ENCODE measurements around the gene CD63. TPM values are rescaled to one million over a fixed set of nuclear protein-coding genes. Genes with fewer than 3 reads are reported as not detected.
A peak's percentile ranks its signal among the peaks of the same experiment; 100 is the strongest.

CD63 gene
- total RNA-seq, 4 donors from 2014 or later = 144 to 349 (median 264) TPM

GRCh38 chr12:55718624-55719275, 10.1 kb downstream of the CD63 start:
- 52 to 80% methylated on average over 3 to 4 of the region's 4 CpGs for WGBS, 2 donors
- TF ChIP-seq POLR2A (IDR thresholded peaks at IDR 0.05) = no peak
- no peak for TF ChIP-seq CTCF (IDR thresholded peaks at IDR 0.05)
- H3K36me3 ChIP-seq = peaks cover under 1 to 8% (median under 1%) of the 10 kb centered on the region in 3 donors
- H3K4me3 ChIP-seq = no peak overlapping the region
- intact Hi-C loops (cut with DNase I) = no loop called here
- peak overlapping the region; percentile 93 to 98 (median 94) for H3K27ac ChIP-seq
- H3K9me3 ChIP-seq = no peaks in the 10 kb centered on the region
- no peak for DNase-seq
- H3K4me1 ChIP-seq = peaks cover 41 to 85% (median 60%) of the 10 kb centered on the region in 3 donors
- H3K27me3 ChIP-seq = no peaks in the 10 kb centered on the region

DNA sequence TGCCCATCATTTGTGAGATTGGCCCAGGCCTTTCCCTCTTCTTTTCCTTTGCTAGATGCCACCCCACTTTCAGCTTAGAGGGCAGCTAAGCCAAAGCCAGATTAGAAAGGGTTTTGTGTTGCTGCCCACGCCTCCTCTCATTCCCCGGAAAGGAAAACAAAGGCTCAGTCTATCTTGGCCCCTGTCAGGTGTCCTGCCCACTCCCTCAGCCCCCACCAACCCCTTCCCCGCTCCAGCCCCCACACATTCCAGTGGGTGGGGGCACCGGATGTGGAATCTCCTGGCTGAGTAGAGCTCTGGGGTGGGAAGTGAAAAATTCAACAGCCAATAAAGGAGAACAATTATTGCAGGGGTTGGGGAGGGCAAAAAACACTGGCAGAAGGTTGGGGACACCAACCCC, 10.8 kb downstream of the CD63 start:
- H3K9me3 ChIP-seq = no peaks in the 10 kb centered on the region
- H3K36me3 ChIP-seq = peaks cover 0 to 3% (median 0%) of the 10 kb centered on the region in 3 donors
- peak overlapping the region; percentile 93 to 98 (median 94) for H3K27ac ChIP-seq
- no peak for DNase-seq
- H3K4me3 ChIP-seq = peak overlapping the region in 1 of 4 donors; percentile 89
- no peaks in the 10 kb centered on the region for H3K27me3 ChIP-seq
- no peak for TF ChIP-seq POLR2A (IDR thresholded peaks at IDR 0.05)
- intact Hi-C loops (cut with DNase I) = no loop called here
- peaks cover 40 to 81% (median 56%) of the 10 kb centered on the region in 3 donors for H3K4me1 ChIP-seq
- WGBS, 2 donors = 47 to 48% methylated on average over 2 to 4 of the region's 4 CpGs

GRCh38 chr12:55717011-55718007, 11.5 kb downstream of the CD63 start:
- Histone ChIP-seq H3K36me3 (no peaks in the 10 kb centered on the region), H3K4me3 (peak overlapping the region; percentile 57 to 89 (median 73)), H3K4me1 (peaks cover 40 to 81% (median 54%) of the 10 kb centered on the region in 3 donors), H3K27me3 (no peaks in the 10 kb centered on the region), H3K27ac (peak overlapping the region; percentile 93 to 98 (median 94)), H3K9me3 (no peaks in the 10 kb centered on the region)
- intact Hi-C loops (cut with DNase I) = no loop called here
- WGBS, 2 donors = 10 to 17% methylated on average over 7 to 8 of the region's 8 CpGs
- no peak for DNase-seq
- TF ChIP-seq POLR2A (IDR thresholded peaks at IDR 0.05) = no peak
- TF ChIP-seq CTCF (IDR thresholded peaks at IDR 0.05) = no peak

DNA sequence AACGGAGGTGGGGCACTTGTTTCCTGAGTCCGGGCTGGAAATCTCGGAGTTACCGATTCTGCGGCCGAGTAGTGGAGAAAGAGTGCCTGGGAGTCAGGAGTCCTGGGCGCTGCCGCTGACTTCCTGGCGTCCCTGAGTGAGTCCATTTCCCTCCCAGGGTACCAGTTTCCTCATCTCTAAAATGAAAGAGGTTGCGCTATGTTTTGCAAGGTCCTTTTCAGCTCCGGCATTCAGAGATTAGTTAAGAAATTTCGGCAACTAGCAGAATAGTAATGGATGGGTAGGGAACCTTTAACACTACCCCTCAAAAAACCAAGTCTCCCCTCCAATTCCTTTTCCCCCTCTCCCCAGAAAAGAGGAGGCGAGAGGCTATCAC, 12.2 kb downstream of the CD63 start:
- H3K4me1 ChIP-seq = peaks cover 40 to 74% (median 54%) of the 10 kb centered on the region in 3 donors
- intact Hi-C loops (cut with DNase I) = no loop called here
- 6 to 21% methylated on average over 3 to 10 of the region's 13 CpGs for WGBS, 2 donors
- no peaks in the 10 kb centered on the region for H3K27me3 ChIP-seq
- H3K4me3 ChIP-seq = peak overlapping the region; percentile 57 to 89 (median 73)
- TF ChIP-seq POLR2A (IDR thresholded peaks at IDR 0.05) = no peak
- no peak for TF ChIP-seq CTCF (IDR thresholded peaks at IDR 0.05)
- peak overlapping the region; percentile 93 to 98 (median 94) for H3K27ac ChIP-seq
- H3K9me3 ChIP-seq = no peaks in the 10 kb centered on the region
- H3K36me3 ChIP-seq = no peaks in the 10 kb centered on the region
- no peak for DNase-seq

DNA sequence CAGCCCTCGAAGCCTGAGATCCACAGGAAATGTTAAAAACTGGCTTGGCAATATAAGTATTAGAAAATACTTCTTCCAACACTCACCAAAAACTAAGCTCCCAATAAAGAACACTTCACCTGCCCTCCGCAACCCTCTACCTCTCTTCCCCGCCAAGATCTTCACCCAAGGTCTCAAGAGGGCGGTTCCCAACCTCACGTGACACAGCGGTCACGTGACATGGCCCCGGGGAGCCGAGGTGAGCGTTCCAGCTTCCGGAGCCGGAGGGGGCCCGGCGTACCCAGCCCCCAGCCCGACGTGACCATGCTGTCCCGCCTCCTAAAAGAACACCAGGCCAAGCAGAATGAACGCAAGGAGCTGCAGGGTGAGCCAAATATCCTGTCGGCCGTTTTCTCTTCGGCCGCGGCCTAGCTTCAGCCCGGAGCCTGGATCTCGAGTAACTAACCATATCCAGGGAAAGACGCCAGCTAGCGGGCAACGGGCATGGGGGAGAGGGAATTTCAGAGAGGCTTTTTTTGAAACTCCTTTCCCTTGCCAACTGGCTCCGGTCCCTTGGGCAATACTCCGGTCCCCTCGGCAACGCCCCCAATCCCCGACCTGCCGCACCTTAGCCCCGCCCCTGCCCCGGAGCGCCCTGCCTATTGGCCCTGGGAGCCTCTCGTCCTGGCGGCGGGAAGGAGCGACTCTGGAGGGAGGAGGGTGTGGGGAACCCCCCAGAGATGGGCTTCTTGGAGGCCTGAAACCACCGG, 12.8 kb downstream of the CD63 start, which contains the start of gene BLOC1S1:
Gene BLOC1S1 (plus strand): TSS at position 214 of the 749 bp plus-strand sequence. CDS start 6 bp downstream, at position 220.
- peak in 2 of 6 experiments; percentile 9 to 13 for TF ChIP-seq CTCF (IDR thresholded peaks at IDR 0.05)
- peak in 3 of 4 donors; percentile 22 to 44 (median 38) for TF ChIP-seq POLR2A (IDR thresholded peaks at IDR 0.05)
- H3K4me1 ChIP-seq = peaks cover 40 to 68% (median 48%) of the 10 kb centered on the region in 3 donors
- intact Hi-C loops (cut with DNase I) = no loop called here

More for the DNA sequence above, 12.8 kb downstream of the CD63 start, which contains the start of gene BLOC1S1:
- Histone ChIP-seq H3K9me3 (no peaks in the 10 kb centered on the region), H3K36me3 (no peaks in the 10 kb centered on the region), H3K4me3 (peak within 1 kb of the TSS; percentile 57 to 89 (median 73)), H3K27ac (peak within 1 kb of the TSS; percentile 93 to 98 (median 94)), H3K27me3 (no peaks in the 10 kb centered on the region)
- 0% methylated on average over 11 to 17 of the region's 42 CpGs for WGBS, 2 donors
- peak; percentile 50 for DNase-seq
